ENCODE data around the gene AGAP1. TPM values are rescaled to one million over a fixed set of nuclear protein-coding genes. Genes with fewer than 3 reads are reported as not detected.

Gene AGAP1
- total RNA-seq, 6 experiments from 2014 or later = 14.1 to 16.0 (median 15.1) TPM

GRCh38 chr2:235716875-235717496 is 223.1 kb downstream of the AGAP1 start:
- Mint-ChIP-seq H3K36me3 (ENCODE audit: low read depth) (no peaks in the 10 kb centered on the region), H3K4me3 (no peak overlapping the region), H3K4me1 (ENCODE audit: low read depth) (0 out of 2 replicates have a peak, but pooled peaks cover 4% of the 10 kb centered on the region), H3K27ac (no peak overlapping the region), H3K9me3 (no peaks in the 10 kb centered on the region), H3K27me3 (ENCODE audit: insufficient read depth) (no peaks in the 10 kb centered on the region)
- DNase-seq = no peak
- TF ChIP-seq CTCF (IDR thresholded peaks at IDR 0.05) = no peak

- H3K9me3 Mint-ChIP-seq = no peaks in the 10 kb centered on the region
- no peak for TF ChIP-seq CTCF (IDR thresholded peaks at IDR 0.05)
Observed at GRCh38 chr2:235719146-235719942, 225.5 kb downstream of the AGAP1 start.

GRCh38 chr2:235721625-235722024 is 227.8 kb downstream of the AGAP1 start:
- Mint-ChIP-seq H3K4me3 (no peak overlapping the region), H3K4me1 (ENCODE audit: low read depth) (0 out of 2 replicates have a peak, but pooled peaks cover 4% of the 10 kb centered on the region), H3K27me3 (ENCODE audit: insufficient read depth) (no peaks in the 10 kb centered on the region), H3K9me3 (no peaks in the 10 kb centered on the region), H3K36me3 (ENCODE audit: low read depth) (no peaks in the 10 kb centered on the region), H3K27ac (no peak overlapping the region)
- DNase-seq = no peak
- TF ChIP-seq CTCF (IDR thresholded peaks at IDR 0.05) = no peak

More at GRCh38 chr2:235719146-235719942, 225.5 kb downstream of the AGAP1 start:
- Mint-ChIP-seq H3K27ac (no peak overlapping the region), H3K27me3 (ENCODE audit: insufficient read depth) (no peaks in the 10 kb centered on the region), H3K4me3 (no peak overlapping the region), H3K4me1 (ENCODE audit: low read depth) (0 out of 2 replicates have a peak, but pooled peaks cover 4% of the 10 kb centered on the region), H3K36me3 (ENCODE audit: low read depth) (no peaks in the 10 kb centered on the region)
- DNase-seq = no peak

- no peak for TF ChIP-seq CTCF (IDR thresholded peaks at IDR 0.05)
- H3K4me3 Mint-ChIP-seq = no peak overlapping the region
- no peaks in the 10 kb centered on the region for H3K9me3 Mint-ChIP-seq
- no peak overlapping the region for H3K27ac Mint-ChIP-seq
- 0 out of 2 replicates have a peak, but pooled peaks cover 4% of the 10 kb centered on the region for H3K4me1 Mint-ChIP-seq (ENCODE audit: low read depth)
- no peaks in the 10 kb centered on the region for H3K36me3 Mint-ChIP-seq (ENCODE audit: low read depth)
- no peak for DNase-seq
- H3K27me3 Mint-ChIP-seq (ENCODE audit: insufficient read depth) = no peaks in the 10 kb centered on the region
Observed at GRCh38 chr2:235722869-235723268, 229.0 kb downstream of the AGAP1 start.

- no peak overlapping the region for H3K27ac Mint-ChIP-seq
- DNase-seq = no peak
- H3K27me3 Mint-ChIP-seq (ENCODE audit: insufficient read depth) = no peaks in the 10 kb centered on the region
- H3K36me3 Mint-ChIP-seq (ENCODE audit: low read depth) = no peaks in the 10 kb centered on the region
- H3K4me3 Mint-ChIP-seq = no peak overlapping the region
- H3K4me1 Mint-ChIP-seq (ENCODE audit: low read depth) = 0 out of 2 replicates have a peak, but pooled peaks cover 4% of the 10 kb centered on the region
- no peak for TF ChIP-seq CTCF (IDR thresholded peaks at IDR 0.05)
- H3K9me3 Mint-ChIP-seq = no peaks in the 10 kb centered on the region
Observed at GRCh38 chr2:235723371-235723770, 229.5 kb downstream of the AGAP1 start.

Measured in HFFc6 (cell line).